ENCODE results near the gene ABI1. TPM values are rescaled to one million over a fixed set of nuclear protein-coding genes. Genes with fewer than 3 reads are reported as not detected.

The ABI1 gene
- total RNA-seq, 1 experiment from 2014 or later = 33.9 TPM

GRCh38 chr10:26721561-26721960 lies 139.2 kb downstream of the ABI1 start (continued):
- TF ChIP-seq MYBL2 (CRISPR knock-in tag; IDR thresholded peaks at IDR 0.05) (no peak), ATF3 (CRISPR knock-in tag; conservative IDR thresholded peaks at IDR 0.05) (no peak), E2F4 (CRISPR knock-in tag; IDR thresholded peaks at IDR 0.05; ENCODE audit: borderline replicate concordance, low read depth) (no peak), TCF7 (CRISPR knock-in tag; IDR thresholded peaks at IDR 0.05; ENCODE audit: low read depth) (no peak)

- Mint-ChIP-seq H3K4me3 (no peak overlapping the region), H3K4me1 (no peaks in the 10 kb centered on the region), H3K9me3 (no peaks in the 10 kb centered on the region), H3K36me3 (peaks cover 41% of the 10 kb centered on the region), H3K27me3 (ENCODE audit: low read depth) (no peaks in the 10 kb centered on the region), H3K27ac (no peak overlapping the region)
- DNase-seq (ENCODE audit: low spot score) = no peak
- CTCF ChIA-PET = no interaction called here
- TF ChIP-seq TCF7 (CRISPR knock-in tag; IDR thresholded peaks at IDR 0.05; ENCODE audit: low read depth) (no peak), MAX (CRISPR knock-in tag; IDR thresholded peaks at IDR 0.05) (no peak), MLX (CRISPR knock-in tag; IDR thresholded peaks at IDR 0.05) (no peak)
- POLR2A ChIA-PET = no interaction called here
- ATAC-seq = no peak
Measured at GRCh38 chr10:26717476-26717875, 143.3 kb downstream of the ABI1 start.

GRCh38 chr10:26715137-26715487 lies 145.6 kb downstream of the ABI1 start:
- H3K4me3 Mint-ChIP-seq = no peak overlapping the region
- no peaks in the 10 kb centered on the region for H3K9me3 Mint-ChIP-seq
- no peak for DNase-seq (ENCODE audit: low spot score)
- no peaks in the 10 kb centered on the region for H3K4me1 Mint-ChIP-seq
- no peaks in the 10 kb centered on the region for H3K27me3 Mint-ChIP-seq (ENCODE audit: low read depth)
- TF ChIP-seq RORB (CRISPR knock-in tag; IDR thresholded peaks at IDR 0.05) (no peak), E2F4 (CRISPR knock-in tag; IDR thresholded peaks at IDR 0.05; ENCODE audit: borderline replicate concordance, low read depth) (no peak), CDX4 (CRISPR knock-in tag; IDR thresholded peaks at IDR 0.05; ENCODE audit: borderline replicate concordance) (no peak)
- no peak for ATAC-seq
- peaks cover 34% of the 10 kb centered on the region for H3K36me3 Mint-ChIP-seq
- POLR2A ChIA-PET = no interaction called here
- H3K27ac Mint-ChIP-seq = no peak overlapping the region
- CTCF ChIA-PET = interaction anchor here (1.4 to 2.0 kb wide), 2 partner anchors 11 to 167 kb away, joined by 5 to 10 read pairs; no protein-coding TSS in a partner anchor

- Mint-ChIP-seq H3K27ac (no peak overlapping the region), H3K36me3 (peaks cover 31% of the 10 kb centered on the region), H3K27me3 (ENCODE audit: low read depth) (no peaks in the 10 kb centered on the region), H3K4me3 (no peak overlapping the region), H3K4me1 (no peaks in the 10 kb centered on the region), H3K9me3 (no peaks in the 10 kb centered on the region)
- ATAC-seq (no peak), DNase-seq (ENCODE audit: low spot score) (no peak)
- ChIA-PET CTCF (interaction anchor here (1.4 to 2.0 kb wide), 2 partner anchors 11 to 12 kb away, joined by 4 to 10 read pairs; no protein-coding TSS in a partner anchor), POLR2A (no interaction called here)
- TF ChIP-seq ATF6 (CRISPR knock-in tag; IDR thresholded peaks at IDR 0.05) (no peak), CDX4 (CRISPR knock-in tag; IDR thresholded peaks at IDR 0.05; ENCODE audit: borderline replicate concordance) (no peak), E2F4 (CRISPR knock-in tag; IDR thresholded peaks at IDR 0.05; ENCODE audit: borderline replicate concordance, low read depth) (no peak), ZNF263 (CRISPR knock-in tag; IDR thresholded peaks at IDR 0.05; ENCODE audit: low read depth) (no peak)
Measured at GRCh38 chr10:26714415-26715136, 146.2 kb downstream of the ABI1 start.
